K562 (cell line): Measurements from ENCODE around the gene CPNE1. TPM values are rescaled to one million over a fixed set of nuclear protein-coding genes. Genes with fewer than 3 reads are reported as not detected.

ENCODE experiments used
- CHD1 ChIP-seq: fragments of 200-600 bp; sonication (generic); IDR thresholded peaks from one replicate; pipeline ENCODE4 v1.6.1; 2012; ENCODE audit warnings: mild to moderate bottlenecking, moderate library complexity, low read length, inconsistent platforms
- FOXP4 ChIP-seq: sonication (generic); formaldehyde crosslinking; IDR thresholded peaks from 2 replicates; pipeline ENCODE4 v1.8.0; 2022; ENCODE audit warnings: mild to moderate bottlenecking, missing genetic modification reagents, borderline replicate concordance
- KLF16 ChIP-seq: IDR thresholded peaks from 2 replicates; pipeline ENCODE4 v1.6.1; 2016; ENCODE audit warnings: antibody characterized with exemption
- MAFK ChIP-seq: IDR thresholded peaks from 2 replicates; pipeline ENCODE4 v1.6.1; 2011; ENCODE audit warnings: low read length, improper control_type of control experiment
- NRF1 ChIP-seq, 2 experiments: fragments of 450-650 bp; IDR thresholded peaks in 1 of 2; conservative IDR thresholded peaks in 1 of 2; 2 replicates each; pipeline ENCODE4 v1.6.1; 2014; ENCODE audit warnings: mild to moderate bottlenecking in 2 of 2
- RREB1 ChIP-seq: fragments of 250-450 bp; sonication (Bioruptor Pico); IDR thresholded peaks from 2 replicates; pipeline ENCODE4 v1.4.0; 2020
- SAFB2 ChIP-seq: fragments of 200-400 bp; formaldehyde crosslinking; IDR thresholded peaks from 2 replicates; pipeline ENCODE4 v1.6.1; 2018; ENCODE audit warnings: borderline replicate concordance, low read length, low read depth, moderate library complexity; ENCODE audit not compliant: severe bottlenecking
- ZC3H4 ChIP-seq: sonication (generic); formaldehyde crosslinking; IDR thresholded peaks from 2 replicates; pipeline ENCODE4 v1.9.0; 2021; ENCODE audit warnings: missing genetic modification reagents, borderline replicate concordance
- ZNF518B ChIP-seq: fragments of 250-450 bp; sonication (Bioruptor Pico); IDR thresholded peaks from 2 replicates; pipeline ENCODE4 v1.5.0; 2021; ENCODE audit warnings: mild to moderate bottlenecking, moderate library complexity
- ZNF592 ChIP-seq: fragments of 450-650 bp; IDR thresholded peaks from 2 replicates; pipeline ENCODE4 v1.6.1; 2017; ENCODE audit warnings: antibody characterized with exemption, mild to moderate bottlenecking
- polyA plus RNA-seq, 8 experiments: library from polyadenylated mRNA; depleted of rRNA in 4 of 8; stranded (reverse) in 5 of 8; unstranded in 3 of 8; fragments of >200 nt; fragmentation: Nextera tagmentation in 2 of 8; fragmentation: Illumina TruSeq in 1 of 8; extraction: Ambion mirVana in 2 of 8; extraction: Trizol in 1 of 8; gene quantifications; 2 replicates each; pipeline versions ENCODE4 v1.2.1 to v1.2.3, GENCODE V29; 2011 to 2014; ENCODE audit warnings: inconsistent platforms in 1 of 8, missing spikeins in 1 of 8
- total RNA-seq, 7 experiments: library from RNA; depleted of rRNA in 6 of 7; stranded (reverse); fragments of >200 nt in 6 of 7; fragmentation: Illumina TruSeq in 2 of 7; extraction: Trizol in 2 of 7; gene quantifications; 2 replicates each; pipeline versions ENCODE4 v1.2.1 to v1.2.3, GENCODE V29; 2011 to 2021; ENCODE audit warnings: low replicate concordance in 1 of 7

The CPNE1 gene
- total and polyA plus RNA-seq, 9 of the 15 experiments (the other 6 are each of a cell fraction or from before 2014, with no cell fraction given) = 42.1 to 102 (median 56.0) TPM

- TF ChIP-seq ZNF518B (CRISPR knock-in tag) (no peak), RREB1 (peak; percentile 6; the same call in 1 of the 2 replicates), ZNF592 (peak; percentile 93), FOXP4 (CRISPR knock-in tag) (peak; percentile 66; the same call in 1 of the 2 replicates), KLF16 (no peak), MAFK (no peak), CHD1 (peak; percentile 35), SAFB2 (no peak), ZC3H4 (0 out of 2 replicates have a peak, but pooled peaks have one; percentile 87), NRF1 (conservative IDR thresholded peaks at IDR 0.05 in 1 of 2, IDR thresholded peaks at IDR 0.05 in 1 of 2) (peak; percentile 96 to 97)
Measured at GRCh38 chr20:35664466-35665206, at the start of gene CPNE1, which contains the start of gene RBM12 (continued).
